PC-3 (cell line): ENCODE measurements around the gene STK31. TPM values are rescaled to one million over a fixed set of nuclear protein-coding genes. Genes with fewer than 3 reads are reported as not detected.
"Not testable (repeated sequence)": the region's sequence is repeated elsewhere in the genome, so short reads cannot be mapped to it uniquely, and the experiment has no call there.

Experiments used
- ATAC-seq: fragments of 200-7000 bp; cut with Tn5 transposase; 2 replicates; pipeline ENCODE4 v1.9.1; 2020; ENCODE audit warnings: mild to moderate bottlenecking, moderate library complexity
- BruUV-seq: library from RNA; stranded (reverse); fragments of 400-500 nt; replicated peaks from 2 replicates; lab custom pipeline; 2021; lab: Mats Ljungman, UMichigan
- CTCF ChIA-PET: fragments of 300-600 bp; sonication (Branson Sonifier 250); formaldehyde crosslinking; loops from one replicate; lab custom pipeline; 2022; ENCODE audit warnings: antibody characterized with exemption; lab: Charles Lee
- POLR2A ChIA-PET: fragments of 300-600 bp; sonication (Branson Sonifier 250); formaldehyde crosslinking; loops from one replicate; lab custom pipeline; 2022; ENCODE audit warnings: antibody characterized with exemption; ENCODE audit not compliant: unreplicated experiment; lab: Charles Lee
- DNase-seq: peaks from one replicate; pipeline ENCODE4 v3.0.0-alpha.2; 2015
- H2AFZ ChIP-seq: fragments of 300-600 bp; sonication (generic); 2 replicates; pipeline ENCODE4 v1.6.0; 2016; ENCODE audit warnings: antibody characterized with exemption, low read length
- H3F3A ChIP-seq: fragments of 300-600 bp; sonication (generic); one replicate; pipeline ENCODE4 v1.6.0; 2017; ENCODE audit warnings: antibody characterized with exemption, low read length, control low read depth, mild to moderate bottlenecking; ENCODE audit not compliant: unreplicated experiment
- H3K27ac ChIP-seq: fragments of 300-600 bp; sonication (generic); 2 replicates; pipeline ENCODE4 v1.5.1; 2016; ENCODE audit warnings: mild to moderate bottlenecking, low read length
- H3K27me3 ChIP-seq: fragments of 300-600 bp; sonication (generic); 2 replicates; pipeline ENCODE4 v1.6.1; 2016; ENCODE audit warnings: low read length, mixed read lengths
- H3K36me3 ChIP-seq: fragments of 300-600 bp; sonication (generic); 2 replicates; pipeline ENCODE4 v1.6.1; 2016; ENCODE audit warnings: low read depth, mixed run types, low read length, mixed read lengths
- H3K4me1 ChIP-seq: fragments of 300-600 bp; sonication (generic); 2 replicates; pipeline ENCODE4 v1.5.1; 2016; ENCODE audit warnings: low read length; ENCODE audit not compliant: insufficient read depth
- H3K4me2 ChIP-seq: fragments of 300-600 bp; sonication (generic); 2 replicates; pipeline ENCODE4 v1.6.0; 2016; ENCODE audit warnings: low read length
- H3K4me3 ChIP-seq: fragments of 300-600 bp; sonication (generic); 2 replicates; pipeline ENCODE4 v1.5.1; 2016; ENCODE audit warnings: mild to moderate bottlenecking, low read length, mixed read lengths
- H3K79me2 ChIP-seq: fragments of 300-600 bp; sonication (generic); 2 replicates; pipeline ENCODE4 v1.6.1; 2017; ENCODE audit warnings: low read length, mixed read lengths
- H3K9ac ChIP-seq: fragments of 300-600 bp; sonication (generic); 2 replicates; pipeline ENCODE4 v1.6.0; 2016; ENCODE audit warnings: mild to moderate bottlenecking, low read length
- H3K9me2 ChIP-seq: fragments of 300-600 bp; sonication (generic); replicated peaks from 2 replicates; pipeline ENCODE4 v1.6.1; 2016; ENCODE audit warnings: mixed run types, low read length, mixed read lengths
- H3K9me3 ChIP-seq: fragments of 300-600 bp; sonication (generic); 2 replicates; pipeline ENCODE4 v1.6.1; 2016; ENCODE audit warnings: low read length, mixed read lengths
- H4K20me1 ChIP-seq: fragments of 300-600 bp; sonication (generic); 2 replicates; pipeline ENCODE4 v1.6.1; 2016; ENCODE audit warnings: low read length, mixed read lengths
- EZH2 ChIP-seq: fragments of 300-600 bp; sonication (generic); IDR thresholded peaks from one replicate; pipeline ENCODE4 v1.6.1; 2017; ENCODE audit warnings: antibody characterized with exemption, mild to moderate bottlenecking, low read length; ENCODE audit not compliant: unreplicated experiment
- EZH2phosphoT487 ChIP-seq: fragments of 300-600 bp; sonication (generic); IDR thresholded peaks from 2 replicates; pipeline ENCODE4 v1.6.1; 2018; ENCODE audit warnings: mild to moderate bottlenecking, antibody characterized with exemption, low read length, borderline replicate concordance
- intact Hi-C: fragments of 100-400 bp; cut with micrococcal nuclease; formaldehyde crosslinking; loops from 2 replicates; pipeline ENCODE4 v1.9.0; 2023
- total RNA-seq: library from RNA; depleted of rRNA; stranded (reverse); fragments of >200 nt; gene quantifications from 2 replicates; pipeline ENCODE4 v1.2.3, GENCODE V29; 2014
- TF ChIP-seq, protein P1 (sequence below): fragments of 300-600 bp; sonication (generic); conservative IDR thresholded peaks from 2 replicates; pipeline ENCODE4 v1.5.1; 2017; ENCODE audit warnings: antibody characterized with exemption, low read depth, mild to moderate bottlenecking, low read length

Gene STK31
- total RNA-seq, 1 experiment from 2014 or later, result 1.6 TPM

DNA sequence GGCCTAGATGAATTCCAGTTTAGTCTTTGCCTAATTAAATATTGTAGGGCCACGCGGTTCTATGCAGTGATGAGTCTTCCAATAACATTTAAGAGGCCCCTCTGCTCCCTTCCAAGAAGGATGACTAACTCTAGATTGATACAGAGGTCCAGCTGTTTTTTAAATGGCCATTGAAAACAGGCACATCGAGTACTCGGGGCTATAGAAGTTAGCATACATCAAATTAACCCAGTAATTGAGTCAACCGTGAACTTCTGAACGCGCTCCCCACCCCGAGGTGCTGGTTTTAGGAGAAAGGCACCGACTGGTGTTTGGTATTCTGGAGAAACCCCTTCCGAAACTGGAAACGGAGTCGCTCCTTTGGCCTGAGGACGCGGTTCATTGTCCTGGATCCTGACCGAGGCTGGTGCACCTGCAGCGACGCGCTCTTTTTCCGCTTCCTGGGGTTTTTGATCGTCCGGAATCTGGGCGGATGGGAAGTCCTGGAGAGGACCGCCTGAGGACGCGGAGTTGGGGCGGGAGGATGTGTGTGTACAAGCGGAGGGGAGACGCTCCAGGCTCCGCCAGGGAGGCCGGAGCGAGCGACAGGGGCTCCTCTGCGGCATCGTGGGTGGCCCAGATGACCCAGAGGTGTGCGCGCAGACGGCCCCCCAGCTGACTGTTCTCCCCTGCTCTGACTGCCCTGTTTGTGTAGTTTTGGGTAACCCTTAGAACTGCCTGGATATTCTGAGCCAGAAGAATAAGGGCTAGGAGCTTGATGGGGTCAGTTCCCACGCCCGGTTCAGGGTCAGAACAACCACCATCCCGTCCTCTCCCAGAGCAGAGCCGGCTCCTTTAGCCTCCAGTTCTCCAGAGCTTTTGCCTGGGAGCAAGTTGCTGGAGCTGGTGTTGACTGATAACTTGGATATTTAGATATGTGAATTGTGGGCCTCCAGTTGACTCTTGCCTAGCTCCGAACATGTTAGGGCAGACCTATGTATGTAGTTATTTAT is 29.3 kb upstream of the STK31 start:
- H3K27me3 ChIP-seq, result no peaks in the 10 kb centered on the region
- H3K9me3 ChIP-seq, result no peaks in the 10 kb centered on the region
- no peak for TF ChIP-seq EZH2
- TF ChIP-seq, protein P1, sequence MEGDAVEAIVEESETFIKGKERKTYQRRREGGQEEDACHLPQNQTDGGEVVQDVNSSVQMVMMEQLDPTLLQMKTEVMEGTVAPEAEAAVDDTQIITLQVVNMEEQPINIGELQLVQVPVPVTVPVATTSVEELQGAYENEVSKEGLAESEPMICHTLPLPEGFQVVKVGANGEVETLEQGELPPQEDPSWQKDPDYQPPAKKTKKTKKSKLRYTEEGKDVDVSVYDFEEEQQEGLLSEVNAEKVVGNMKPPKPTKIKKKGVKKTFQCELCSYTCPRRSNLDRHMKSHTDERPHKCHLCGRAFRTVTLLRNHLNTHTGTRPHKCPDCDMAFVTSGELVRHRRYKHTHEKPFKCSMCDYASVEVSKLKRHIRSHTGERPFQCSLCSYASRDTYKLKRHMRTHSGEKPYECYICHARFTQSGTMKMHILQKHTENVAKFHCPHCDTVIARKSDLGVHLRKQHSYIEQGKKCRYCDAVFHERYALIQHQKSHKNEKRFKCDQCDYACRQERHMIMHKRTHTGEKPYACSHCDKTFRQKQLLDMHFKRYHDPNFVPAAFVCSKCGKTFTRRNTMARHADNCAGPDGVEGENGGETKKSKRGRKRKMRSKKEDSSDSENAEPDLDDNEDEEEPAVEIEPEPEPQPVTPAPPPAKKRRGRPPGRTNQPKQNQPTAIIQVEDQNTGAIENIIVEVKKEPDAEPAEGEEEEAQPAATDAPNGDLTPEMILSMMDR, result no peak
- no peak for TF ChIP-seq EZH2phosphoT487
- H3K4me1 ChIP-seq, result peaks cover 9% of the 10 kb centered on the region
- peak; percentile 77 for DNase-seq
- H3K79me2 ChIP-seq, result no peaks in the 10 kb centered on the region
- peak overlapping the region; percentile 56 for H3K9ac ChIP-seq
- H3K4me3 ChIP-seq, result peak overlapping the region; percentile 76
- no peaks in the 10 kb centered on the region for H3K9me2 ChIP-seq
- no peak overlapping the region for H3K27ac ChIP-seq
- ChIA-PET POLR2A (no interaction called here), CTCF (interaction anchor here (0.6 kb wide), 1 partner anchor 134 kb away, joined by 6 read pairs; no protein-coding TSS in a partner anchor)
- no peaks in the 10 kb centered on the region for H3F3A ChIP-seq
- BruUV-seq, result TSS peak; percentile 98
- peak; percentile 74 for ATAC-seq
- intact Hi-C loops, result loop anchor here (1.0 to 2.0 kb wide), 2 partner anchors 32 to 83 kb away; partner anchors contain the start of gene CCDC126
- no peaks in the 10 kb centered on the region for H4K20me1 ChIP-seq
- no peaks in the 10 kb centered on the region for H3K36me3 ChIP-seq
- peak overlapping the region; percentile 96 for H3K4me2 ChIP-seq
- H2AFZ ChIP-seq, result peak overlapping the region; percentile 93

DNA sequence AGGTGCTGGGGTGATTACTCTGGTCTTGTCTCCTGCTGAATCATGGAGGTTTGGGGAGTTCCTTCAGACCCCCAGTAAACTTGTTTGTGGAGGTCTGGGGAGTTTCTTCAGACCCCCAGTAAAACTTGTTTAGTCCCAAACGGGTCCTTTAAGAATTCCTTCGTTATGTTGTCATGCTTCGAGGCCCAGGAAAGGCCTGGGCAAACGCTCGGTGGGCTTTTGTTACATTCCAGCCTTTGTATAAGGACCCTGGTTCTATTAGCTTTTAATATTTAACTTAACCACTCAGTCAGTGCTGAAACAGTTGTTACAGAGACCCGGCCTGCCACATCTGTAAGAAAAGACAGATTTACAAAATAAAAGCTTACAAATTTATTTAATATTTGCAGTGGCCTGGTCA is 26.0 kb upstream of the STK31 start:
- H3K9ac ChIP-seq, H2AFZ ChIP-seq, DNase-seq, BruUV-seq, H3K4me1 ChIP-seq, H3F3A ChIP-seq, H3K9me3 ChIP-seq, H3K4me3 ChIP-seq, intact Hi-C loops, H3K79me2 ChIP-seq, H3K9me2 ChIP-seq, H3K27ac ChIP-seq, H3K27me3 ChIP-seq, H3K36me3 ChIP-seq, H4K20me1 ChIP-seq, H3K4me2 ChIP-seq, CTCF ChIA-PET, ATAC-seq: not testable (repeated sequence)
- POLR2A ChIA-PET, result interaction anchor here (0.6 kb wide), 1 partner anchor 16 kb away, joined by 4 read pairs; no protein-coding TSS in a partner anchor

DNA sequence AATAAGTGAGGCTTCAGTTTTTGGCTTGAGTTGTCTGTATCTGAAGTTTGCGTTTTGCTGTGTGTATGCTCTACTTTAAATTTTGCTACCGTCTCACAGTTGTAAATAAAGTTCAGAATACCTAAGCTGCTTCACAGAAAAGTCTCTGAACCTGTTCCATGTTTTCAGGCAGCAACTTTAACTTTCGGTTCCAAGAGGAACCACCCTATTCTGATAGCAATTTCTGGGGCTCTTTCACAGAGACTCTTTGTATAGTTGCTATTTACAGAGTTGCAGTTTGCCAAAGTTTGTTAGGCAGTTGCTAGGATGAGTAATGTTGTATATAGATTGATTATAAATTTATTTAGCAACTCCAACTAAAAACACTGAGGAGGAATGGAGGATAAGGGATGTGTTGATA is 24.3 kb upstream of the STK31 start:
- no peak overlapping the region; the same call in 1 of the 2 replicates for H3K4me2 ChIP-seq
- no peaks in the 10 kb centered on the region for H3K27me3 ChIP-seq
- no peak overlapping the region for H3K4me3 ChIP-seq
- H4K20me1 ChIP-seq, result no peaks in the 10 kb centered on the region
- no peaks in the 10 kb centered on the region for H3K36me3 ChIP-seq
- DNase-seq (peak; percentile 35), ATAC-seq (peak; percentile 82)
- no peak overlapping the region; the same call in 1 of the 2 replicates for H3K27ac ChIP-seq
- H3K4me1 ChIP-seq, result peaks cover 6% of the 10 kb centered on the region; the same call in 1 of the 2 replicates
- intact Hi-C loops, result no loop called here
- CTCF ChIA-PET, result no interaction called here
- no peaks in the 10 kb centered on the region for H3F3A ChIP-seq
- H3K79me2 ChIP-seq, result no peaks in the 10 kb centered on the region
- no peaks in the 10 kb centered on the region for H3K9me2 ChIP-seq
- TF ChIP-seq EZH2 (no peak), EZH2phosphoT487 (no peak)
- TF ChIP-seq, protein P1, result no peak
- H3K9me3 ChIP-seq, result no peaks in the 10 kb centered on the region
- H2AFZ ChIP-seq, result no peak overlapping the region
- POLR2A ChIA-PET, result no interaction called here
- H3K9ac ChIP-seq, result no peak overlapping the region
- no TSS peak for BruUV-seq
